Osteoblast (primary cell): ENCODE data around the gene LASP1. TPM values are rescaled to one million over a fixed set of nuclear protein-coding genes. Genes with fewer than 3 reads are reported as not detected.

Experiments
- DNase-seq: peaks from one replicate; pipeline ENCODE4 v3.0.0; 2011; ENCODE audit warnings: low spot score, mixed read lengths; ENCODE audit not compliant: insufficient read length; ENCODE audit errors: missing footprints
- H2AFZ ChIP-seq: 2 replicates; pipeline ENCODE4 v1.6.0; 2011; ENCODE audit warnings: mild to moderate bottlenecking, low read length
- H3K27ac ChIP-seq: 2 replicates; pipeline ENCODE4 v1.5.1; 2011; ENCODE audit warnings: mild to moderate bottlenecking, low read depth, low read length, moderate library complexity
- H3K27me3 ChIP-seq: 2 replicates; pipeline ENCODE4 v1.6.0; 2012; ENCODE audit warnings: mild to moderate bottlenecking, control low read depth, inconsistent platforms, low read length, moderate library complexity; ENCODE audit not compliant: insufficient read depth
- H3K36me3 ChIP-seq: 2 replicates; pipeline ENCODE4 v1.5.1; 2011; ENCODE audit warnings: mild to moderate bottlenecking, low read length, control low read depth, moderate library complexity; ENCODE audit not compliant: insufficient read depth
- H3K4me1 ChIP-seq: 2 replicates; pipeline ENCODE4 v1.5.1; 2011; ENCODE audit warnings: mild to moderate bottlenecking, low read length, control low read depth, moderate library complexity; ENCODE audit not compliant: insufficient read depth
- H3K4me2 ChIP-seq: 2 replicates; pipeline ENCODE4 v1.6.0; 2011; ENCODE audit warnings: mild to moderate bottlenecking, low read length; ENCODE audit not compliant: insufficient read depth
- H3K4me3 ChIP-seq: fragments of 200-600 bp; sonication (generic); 3 replicates; pipeline ENCODE4 v1.5.1; 2012; ENCODE audit warnings: mild to moderate bottlenecking, low read length, inconsistent platforms; ENCODE audit not compliant: insufficient read depth
- H3K79me2 ChIP-seq: 2 replicates; pipeline ENCODE4 v1.6.0; 2012; ENCODE audit warnings: mild to moderate bottlenecking, low read length, control low read depth, inconsistent platforms; ENCODE audit not compliant: insufficient read depth
- H3K9me3 ChIP-seq: 2 replicates; pipeline ENCODE4 v1.5.1; 2011; ENCODE audit warnings: low read depth, low read length, control low read depth
- H4K20me1 ChIP-seq: 2 replicates; pipeline ENCODE4 v1.6.0; 2012; ENCODE audit warnings: mild to moderate bottlenecking, low read length, control low read depth; ENCODE audit not compliant: insufficient read depth
- CTCF ChIP-seq: IDR thresholded peaks from 2 replicates; pipeline ENCODE4 v1.5.1; 2011; ENCODE audit warnings: mild to moderate bottlenecking, low read depth, low read length, moderate library complexity; ENCODE audit errors: extremely low read depth
- total RNA-seq: library from RNA; depleted of rRNA; stranded (reverse); fragments of >200 nt; gene quantifications from 2 replicates; pipeline ENCODE4 v1.2.3, GENCODE V29; 2012

The LASP1 gene
- total RNA-seq, 1 donor = 228 TPM

GRCh38 chr17:38883592-38884526, 14.0 kb downstream of the LASP1 start:
- Histone ChIP-seq H3K27me3 (no peaks in the 10 kb centered on the region), H4K20me1 (peaks cover 89% of the 10 kb centered on the region), H3K4me1 (peaks cover 50% of the 10 kb centered on the region), H3K27ac (no peak overlapping the region), H3K4me2 (peak overlapping the region; percentile 48), H2AFZ (no peak overlapping the region), H3K4me3 (no peak overlapping the region), H3K79me2 (peaks cover 89% of the 10 kb centered on the region), H3K9me3 (no peaks in the 10 kb centered on the region), H3K36me3 (peaks cover 68% of the 10 kb centered on the region)
- peak; percentile 72 for DNase-seq
- TF ChIP-seq CTCF = peak; percentile 31

- TF ChIP-seq CTCF = no peak
- DNase-seq = peak; percentile 44
- H3K4me1 ChIP-seq = peaks cover 38% of the 10 kb centered on the region
- no peak overlapping the region for H2AFZ ChIP-seq
- H3K4me3 ChIP-seq = no peak overlapping the region
- peaks cover 98% of the 10 kb centered on the region for H3K79me2 ChIP-seq
- H3K4me2 ChIP-seq = no peak overlapping the region
- H3K27ac ChIP-seq = no peak overlapping the region
- H4K20me1 ChIP-seq = peaks cover 92% of the 10 kb centered on the region
- no peaks in the 10 kb centered on the region for H3K27me3 ChIP-seq
- peaks cover 72% of the 10 kb centered on the region for H3K36me3 ChIP-seq
- no peaks in the 10 kb centered on the region for H3K9me3 ChIP-seq
Observed at GRCh38 chr17:38885044-38885727, 15.3 kb downstream of the LASP1 start.

GRCh38 chr17:38885728-38886642, 16.1 kb downstream of the LASP1 start:
- no peaks in the 10 kb centered on the region for H3K27me3 ChIP-seq
- peak; percentile 63 for DNase-seq
- no peak overlapping the region for H2AFZ ChIP-seq
- H3K27ac ChIP-seq = no peak overlapping the region
- H3K4me1 ChIP-seq = peaks cover 30% of the 10 kb centered on the region
- peaks cover 92% of the 10 kb centered on the region for H4K20me1 ChIP-seq
- no peaks in the 10 kb centered on the region for H3K9me3 ChIP-seq
- H3K36me3 ChIP-seq = peaks cover 74% of the 10 kb centered on the region
- no peak overlapping the region for H3K4me2 ChIP-seq
- TF ChIP-seq CTCF = no peak
- peaks cover 99% of the 10 kb centered on the region for H3K79me2 ChIP-seq
- no peak overlapping the region for H3K4me3 ChIP-seq
